Fibroblast of lung (primary cell): ENCODE measurements around the gene ESRRB.

Experiments used
- EZH2 ChIP-seq: IDR thresholded peaks from 2 replicates; pipeline ENCODE4 v1.5.1; 2012; ENCODE audit warnings: low read length, control low read depth, mild to moderate bottlenecking; ENCODE audit errors: missing control alignments
- TF ChIP-seq, protein P1 (sequence below), 2 donors: IDR thresholded peaks in 1 of 2; conservative IDR thresholded peaks in 1 of 2; 1 replicate in 1 of 2; 2 replicates in 1 of 2; pipeline ENCODE4 v1.5.1; 2011 to 2012; ENCODE audit warnings: low read length in 2 of 2, control low read depth in 1 of 2, inconsistent platforms in 1 of 2, low read depth in 1 of 2, mild to moderate bottlenecking in 1 of 2

GRCh38 chr14:76502219-76502618 lies 126.3 kb downstream of the ESRRB start:
- TF ChIP-seq, protein P1, sequence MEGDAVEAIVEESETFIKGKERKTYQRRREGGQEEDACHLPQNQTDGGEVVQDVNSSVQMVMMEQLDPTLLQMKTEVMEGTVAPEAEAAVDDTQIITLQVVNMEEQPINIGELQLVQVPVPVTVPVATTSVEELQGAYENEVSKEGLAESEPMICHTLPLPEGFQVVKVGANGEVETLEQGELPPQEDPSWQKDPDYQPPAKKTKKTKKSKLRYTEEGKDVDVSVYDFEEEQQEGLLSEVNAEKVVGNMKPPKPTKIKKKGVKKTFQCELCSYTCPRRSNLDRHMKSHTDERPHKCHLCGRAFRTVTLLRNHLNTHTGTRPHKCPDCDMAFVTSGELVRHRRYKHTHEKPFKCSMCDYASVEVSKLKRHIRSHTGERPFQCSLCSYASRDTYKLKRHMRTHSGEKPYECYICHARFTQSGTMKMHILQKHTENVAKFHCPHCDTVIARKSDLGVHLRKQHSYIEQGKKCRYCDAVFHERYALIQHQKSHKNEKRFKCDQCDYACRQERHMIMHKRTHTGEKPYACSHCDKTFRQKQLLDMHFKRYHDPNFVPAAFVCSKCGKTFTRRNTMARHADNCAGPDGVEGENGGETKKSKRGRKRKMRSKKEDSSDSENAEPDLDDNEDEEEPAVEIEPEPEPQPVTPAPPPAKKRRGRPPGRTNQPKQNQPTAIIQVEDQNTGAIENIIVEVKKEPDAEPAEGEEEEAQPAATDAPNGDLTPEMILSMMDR (conservative IDR thresholded peaks at IDR 0.05 in 1 of 2, IDR thresholded peaks at IDR 0.05 in 1 of 2; ENCODE audit: low read depth in 1 of 2, low read length in 2 of 2): no peak
- TF ChIP-seq EZH2: no peak
